ENCODE measurements around the gene GCN1.

DNA sequence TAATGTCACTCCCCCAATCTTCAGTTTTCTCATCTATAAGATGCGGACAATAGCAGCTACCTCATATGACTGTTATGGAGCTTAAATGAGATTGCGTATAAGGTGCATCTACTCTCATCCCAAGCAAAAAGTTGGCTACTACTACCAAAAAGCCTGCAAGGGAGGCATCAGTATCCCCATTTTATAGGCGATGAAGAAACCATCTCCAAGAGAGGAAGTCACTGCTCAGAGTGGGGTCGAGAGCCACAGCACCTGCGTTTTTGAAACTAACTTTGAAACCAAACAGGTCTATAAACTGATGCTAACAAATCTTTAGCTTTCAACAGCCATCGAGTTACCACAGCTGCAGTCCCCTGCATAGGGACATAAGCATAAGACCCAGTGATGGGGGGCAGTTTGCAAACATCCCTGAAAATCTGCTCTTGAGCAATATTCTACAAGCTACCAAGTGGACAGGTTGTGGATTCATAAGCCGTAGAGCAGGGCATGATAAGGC, 3.5 kb downstream of the GCN1 start:
- TF ChIP-seq, protein P1, sequence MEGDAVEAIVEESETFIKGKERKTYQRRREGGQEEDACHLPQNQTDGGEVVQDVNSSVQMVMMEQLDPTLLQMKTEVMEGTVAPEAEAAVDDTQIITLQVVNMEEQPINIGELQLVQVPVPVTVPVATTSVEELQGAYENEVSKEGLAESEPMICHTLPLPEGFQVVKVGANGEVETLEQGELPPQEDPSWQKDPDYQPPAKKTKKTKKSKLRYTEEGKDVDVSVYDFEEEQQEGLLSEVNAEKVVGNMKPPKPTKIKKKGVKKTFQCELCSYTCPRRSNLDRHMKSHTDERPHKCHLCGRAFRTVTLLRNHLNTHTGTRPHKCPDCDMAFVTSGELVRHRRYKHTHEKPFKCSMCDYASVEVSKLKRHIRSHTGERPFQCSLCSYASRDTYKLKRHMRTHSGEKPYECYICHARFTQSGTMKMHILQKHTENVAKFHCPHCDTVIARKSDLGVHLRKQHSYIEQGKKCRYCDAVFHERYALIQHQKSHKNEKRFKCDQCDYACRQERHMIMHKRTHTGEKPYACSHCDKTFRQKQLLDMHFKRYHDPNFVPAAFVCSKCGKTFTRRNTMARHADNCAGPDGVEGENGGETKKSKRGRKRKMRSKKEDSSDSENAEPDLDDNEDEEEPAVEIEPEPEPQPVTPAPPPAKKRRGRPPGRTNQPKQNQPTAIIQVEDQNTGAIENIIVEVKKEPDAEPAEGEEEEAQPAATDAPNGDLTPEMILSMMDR (IDR thresholded peaks at IDR 0.05) = no peak
- TF ChIP-seq ETV6 (CRISPR knock-in tag; IDR thresholded peaks at IDR 0.05) (no peak), SMAD4 (CRISPR knock-in tag; IDR thresholded peaks at IDR 0.05) (no peak), SP1 (CRISPR knock-in tag; conservative IDR thresholded peaks at IDR 0.05) (no peak), CREB1 (CRISPR knock-in tag; IDR thresholded peaks at IDR 0.05) (no peak), ZNF416 (CRISPR knock-in tag; IDR thresholded peaks at IDR 0.05) (no peak), KAT7 (CRISPR knock-in tag; IDR thresholded peaks at IDR 0.05; ENCODE audit: borderline replicate concordance) (no peak), NR3C1 (CRISPR knock-in tag; conservative IDR thresholded peaks at IDR 0.05; ENCODE audit: low read depth) (no peak), ATF3 (CRISPR knock-in tag; conservative IDR thresholded peaks at IDR 0.05) (no peak), TEAD4 (CRISPR knock-in tag; IDR thresholded peaks at IDR 0.05) (no peak)
- TF ChIP-seq, protein P2, sequence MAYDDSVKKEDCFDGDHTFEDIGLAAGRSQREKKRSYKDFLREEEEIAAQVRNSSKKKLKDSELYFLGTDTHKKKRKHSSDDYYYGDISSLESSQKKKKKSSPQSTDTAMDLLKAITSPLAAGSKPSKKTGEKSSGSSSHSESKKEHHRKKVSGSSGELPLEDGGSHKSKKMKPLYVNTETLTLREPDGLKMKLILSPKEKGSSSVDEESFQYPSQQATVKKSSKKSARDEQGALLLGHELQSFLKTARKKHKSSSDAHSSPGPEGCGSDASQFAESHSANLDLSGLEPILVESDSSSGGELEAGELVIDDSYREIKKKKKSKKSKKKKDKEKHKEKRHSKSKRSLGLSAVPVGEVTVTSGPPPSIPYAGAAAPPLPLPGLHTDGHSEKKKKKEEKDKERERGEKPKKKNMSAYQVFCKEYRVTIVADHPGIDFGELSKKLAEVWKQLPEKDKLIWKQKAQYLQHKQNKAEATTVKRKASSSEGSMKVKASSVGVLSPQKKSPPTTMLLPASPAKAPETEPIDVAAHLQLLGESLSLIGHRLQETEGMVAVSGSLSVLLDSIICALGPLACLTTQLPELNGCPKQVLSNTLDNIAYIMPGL (CRISPR knock-in tag; IDR thresholded peaks at IDR 0.05) = no peak
- TF ChIP-seq, protein P3, sequence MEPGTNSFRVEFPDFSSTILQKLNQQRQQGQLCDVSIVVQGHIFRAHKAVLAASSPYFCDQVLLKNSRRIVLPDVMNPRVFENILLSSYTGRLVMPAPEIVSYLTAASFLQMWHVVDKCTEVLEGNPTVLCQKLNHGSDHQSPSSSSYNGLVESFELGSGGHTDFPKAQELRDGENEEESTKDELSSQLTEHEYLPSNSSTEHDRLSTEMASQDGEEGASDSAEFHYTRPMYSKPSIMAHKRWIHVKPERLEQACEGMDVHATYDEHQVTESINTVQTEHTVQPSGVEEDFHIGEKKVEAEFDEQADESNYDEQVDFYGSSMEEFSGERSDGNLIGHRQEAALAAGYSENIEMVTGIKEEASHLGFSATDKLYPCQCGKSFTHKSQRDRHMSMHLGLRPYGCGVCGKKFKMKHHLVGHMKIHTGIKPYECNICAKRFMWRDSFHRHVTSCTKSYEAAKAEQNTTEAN (CRISPR knock-in tag; IDR thresholded peaks at IDR 0.05) = no peak
- TF ChIP-seq, protein P4, sequence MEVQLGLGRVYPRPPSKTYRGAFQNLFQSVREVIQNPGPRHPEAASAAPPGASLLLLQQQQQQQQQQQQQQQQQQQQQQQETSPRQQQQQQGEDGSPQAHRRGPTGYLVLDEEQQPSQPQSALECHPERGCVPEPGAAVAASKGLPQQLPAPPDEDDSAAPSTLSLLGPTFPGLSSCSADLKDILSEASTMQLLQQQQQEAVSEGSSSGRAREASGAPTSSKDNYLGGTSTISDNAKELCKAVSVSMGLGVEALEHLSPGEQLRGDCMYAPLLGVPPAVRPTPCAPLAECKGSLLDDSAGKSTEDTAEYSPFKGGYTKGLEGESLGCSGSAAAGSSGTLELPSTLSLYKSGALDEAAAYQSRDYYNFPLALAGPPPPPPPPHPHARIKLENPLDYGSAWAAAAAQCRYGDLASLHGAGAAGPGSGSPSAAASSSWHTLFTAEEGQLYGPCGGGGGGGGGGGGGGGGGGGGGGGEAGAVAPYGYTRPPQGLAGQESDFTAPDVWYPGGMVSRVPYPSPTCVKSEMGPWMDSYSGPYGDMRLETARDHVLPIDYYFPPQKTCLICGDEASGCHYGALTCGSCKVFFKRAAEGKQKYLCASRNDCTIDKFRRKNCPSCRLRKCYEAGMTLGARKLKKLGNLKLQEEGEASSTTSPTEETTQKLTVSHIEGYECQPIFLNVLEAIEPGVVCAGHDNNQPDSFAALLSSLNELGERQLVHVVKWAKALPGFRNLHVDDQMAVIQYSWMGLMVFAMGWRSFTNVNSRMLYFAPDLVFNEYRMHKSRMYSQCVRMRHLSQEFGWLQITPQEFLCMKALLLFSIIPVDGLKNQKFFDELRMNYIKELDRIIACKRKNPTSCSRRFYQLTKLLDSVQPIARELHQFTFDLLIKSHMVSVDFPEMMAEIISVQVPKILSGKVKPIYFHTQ (CRISPR knock-in tag; IDR thresholded peaks at IDR 0.05) = no peak
